22Rv1 (cell line): ENCODE measurements around the gene ZNF429.

Experiments
- CTCF ChIP-seq: fragments of 450-650 bp; IDR thresholded peaks from 2 replicates; pipeline ENCODE4 v1.5.1; 2017; ENCODE audit warnings: mild to moderate bottlenecking
- ZFX ChIP-seq: fragments of 450-650 bp; IDR thresholded peaks from 2 replicates; pipeline ENCODE4 v1.6.1; 2017; ENCODE audit warnings: antibody characterized with exemption, borderline replicate concordance

- TF ChIP-seq CTCF (no peak), ZFX (no peak)
Observed at GRCh38 chr19:21519488-21519887, 14.1 kb downstream of the ZNF429 start.
